Activated T-cell treated with anti-CD3 and anti-CD28 coated beads, Interleukin-2, amount 50 U/mL, for 4 hours (primary cell): ENCODE data around the gene SRD5A3. TPM values are rescaled to one million over a fixed set of nuclear protein-coding genes. Genes with fewer than 3 reads are reported as not detected.
"Not testable (repeated sequence)": the region's sequence is repeated elsewhere in the genome, so short reads cannot be mapped to it uniquely, and the experiment has no call there.

Source experiments
- ATAC-seq, 2 donors: fragments of 200-7000 bp; cut with Tn5 transposase; one replicate each; pipeline ENCODE4 v1.10.0; 2021
- DNase-seq: peaks from one replicate; pipeline ENCODE4 v3.0.0-alpha.2; 2020
- H3K27me3 Mint-ChIP-seq: one replicate; pipeline ENCODE4 v1.8.0; 2021; ENCODE audit warnings: low read depth, mixed read lengths
- H3K36me3 Mint-ChIP-seq: one replicate; pipeline ENCODE4 v1.8.0; 2022; ENCODE audit warnings: mixed read lengths; ENCODE audit not compliant: insufficient read depth
- H3K4me1 Mint-ChIP-seq: one replicate; pipeline ENCODE4 v1.8.0; 2021; ENCODE audit warnings: low read depth, mixed read lengths
- H3K4me3 Mint-ChIP-seq: one replicate; pipeline ENCODE4 v1.8.0; 2021; ENCODE audit warnings: mild to moderate bottlenecking, moderate library complexity, mixed read lengths
- H3K9me3 Mint-ChIP-seq: one replicate; pipeline ENCODE4 v1.8.0; 2021; ENCODE audit warnings: mixed read lengths
- total RNA-seq, 3 donors: library from RNA; stranded (reverse); gene quantifications; one replicate each; pipeline ENCODE4 v1.2.1, GENCODE V29; 2021

The SRD5A3 gene
- total RNA-seq, 3 donors from 2014 or later = 9.4 to 21.0 (median 12.7) TPM

- Mint-ChIP-seq H3K4me1 (no peaks in the 10 kb centered on the region), H3K27me3 (peaks cover 6% of the 10 kb centered on the region), H3K4me3 (no peak overlapping the region), H3K9me3 (peaks cover 10% of the 10 kb centered on the region), H3K36me3 (no peaks in the 10 kb centered on the region)
- no peak for ATAC-seq
- no peak for DNase-seq
Measured at GRCh38 chr4:55330241-55330640, 15.8 kb upstream of the SRD5A3 start.

GRCh38 chr4:55336138-55337034 is 9.7 kb upstream of the SRD5A3 start:
- ATAC-seq = no peak
- no peak overlapping the region for H3K4me3 Mint-ChIP-seq
- peak; percentile 8 for DNase-seq

DNA sequence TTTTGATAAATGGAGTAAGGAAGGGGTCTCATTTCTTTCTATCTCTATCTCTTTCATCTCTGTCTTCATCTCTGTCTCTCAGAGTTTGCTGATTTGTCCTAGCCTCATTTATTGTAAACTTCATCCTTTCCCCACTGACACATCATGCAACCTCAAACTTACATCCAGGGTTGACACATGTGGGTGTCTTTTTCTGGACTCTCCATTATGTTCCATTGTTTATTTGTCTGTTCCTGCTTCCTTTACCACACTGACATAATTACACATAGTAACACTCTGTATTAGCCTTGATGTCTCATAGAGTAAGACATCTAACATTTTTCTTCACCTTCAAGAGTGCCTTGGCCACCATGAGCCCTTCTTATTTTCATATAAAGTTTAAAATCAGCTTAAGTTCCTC is 8.1 kb upstream of the SRD5A3 start:
- Mint-ChIP-seq H3K9me3 (no peaks in the 10 kb centered on the region), H3K36me3 (no peaks in the 10 kb centered on the region), H3K4me3 (no peak overlapping the region), H3K4me1 (peaks cover 11% of the 10 kb centered on the region), H3K27me3 (peaks cover 6% of the 10 kb centered on the region)
- DNase-seq (no peak), ATAC-seq (no peak)

More at GRCh38 chr4:55336138-55337034, 9.7 kb upstream of the SRD5A3 start:
- Mint-ChIP-seq H3K4me1 (peaks cover 11% of the 10 kb centered on the region), H3K27me3 (peaks cover 6% of the 10 kb centered on the region), H3K36me3 (no peaks in the 10 kb centered on the region), H3K9me3 (no peaks in the 10 kb centered on the region)

DNA sequence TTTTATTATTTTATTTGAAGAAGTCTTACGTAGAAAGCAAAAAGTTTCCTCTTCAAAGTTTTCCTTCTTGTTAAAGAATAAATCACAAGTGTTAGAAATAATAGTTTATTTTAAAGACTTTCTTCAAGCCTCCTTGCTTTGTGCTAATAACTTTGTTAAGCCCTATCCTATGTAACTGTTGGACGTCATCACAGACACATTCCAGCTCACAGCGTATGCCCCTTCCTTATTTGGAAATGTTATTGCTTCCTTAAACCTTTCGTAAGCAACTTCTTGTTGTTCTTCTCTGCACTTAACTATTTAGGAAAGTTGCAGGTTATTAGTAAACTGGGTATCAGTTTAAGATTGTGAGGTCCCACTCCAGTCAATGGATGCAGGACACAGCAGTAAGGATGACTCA is 7.6 kb upstream of the SRD5A3 start:
- no peaks in the 10 kb centered on the region for H3K9me3 Mint-ChIP-seq
- H3K27me3 Mint-ChIP-seq = peaks cover 6% of the 10 kb centered on the region
- no peaks in the 10 kb centered on the region for H3K36me3 Mint-ChIP-seq
- H3K4me1 Mint-ChIP-seq = peaks cover 11% of the 10 kb centered on the region
- DNase-seq (no peak), ATAC-seq (no peak)
- H3K4me3 Mint-ChIP-seq = no peak overlapping the region

DNA sequence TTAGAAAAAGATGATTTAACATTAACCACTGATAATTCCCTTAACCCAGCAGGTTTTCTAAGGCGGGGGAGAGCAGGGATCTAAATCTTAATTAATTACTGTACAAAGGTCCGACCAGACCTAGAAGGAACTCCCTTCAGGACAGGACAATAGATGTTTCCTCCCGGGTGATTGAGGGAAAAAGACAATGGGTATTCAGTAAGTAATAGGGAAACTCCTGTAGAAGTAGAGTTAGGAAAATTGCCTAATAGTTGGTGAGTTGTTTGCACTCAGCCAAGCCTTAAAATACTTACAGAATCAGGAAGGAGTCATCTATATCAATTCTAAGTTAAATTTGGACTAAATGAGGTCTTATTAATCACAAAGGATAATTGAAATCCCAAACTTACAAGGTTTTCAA is 5.8 kb upstream of the SRD5A3 start:
- Mint-ChIP-seq H3K4me3 (no peak overlapping the region), H3K4me1 (peaks cover 11% of the 10 kb centered on the region), H3K27me3 (peaks cover 6% of the 10 kb centered on the region), H3K36me3 (no peaks in the 10 kb centered on the region), H3K9me3 (no peaks in the 10 kb centered on the region)
- DNase-seq (no peak), ATAC-seq (no peak)

- no peaks in the 10 kb centered on the region for H3K36me3 Mint-ChIP-seq
- no peak for DNase-seq
- H3K4me3 Mint-ChIP-seq = no peak overlapping the region
- no peaks in the 10 kb centered on the region for H3K9me3 Mint-ChIP-seq
- H3K27me3 Mint-ChIP-seq = peaks cover 1% of the 10 kb centered on the region
- no peak for ATAC-seq
- H3K4me1 Mint-ChIP-seq = peaks cover 11% of the 10 kb centered on the region
Measured at GRCh38 chr4:55343887-55344286, 2.2 kb upstream of the SRD5A3 start.

DNA sequence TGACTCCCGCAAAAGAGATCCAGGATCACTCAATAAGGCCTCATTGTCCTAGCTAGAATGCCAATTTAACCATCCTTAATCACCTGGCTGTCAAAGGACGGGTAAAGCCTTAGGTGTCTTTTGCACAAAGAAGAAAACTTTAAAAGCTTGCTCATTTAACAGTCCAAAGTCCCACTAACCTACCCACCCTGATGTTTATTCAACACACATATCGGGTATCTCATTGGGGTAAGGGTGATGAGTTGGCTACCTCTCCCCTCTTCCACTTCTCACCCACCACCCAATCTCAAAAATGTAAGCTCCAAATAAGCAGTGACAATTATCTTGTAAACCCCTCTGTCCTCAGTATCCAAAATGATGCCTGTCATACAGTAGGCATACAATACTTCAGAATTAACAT is 988 bp upstream of the SRD5A3 start:
- Mint-ChIP-seq H3K4me1 (peaks cover 11% of the 10 kb centered on the region), H3K27me3 (no peaks in the 10 kb centered on the region), H3K4me3 (no peak overlapping the region), H3K36me3 (no peaks in the 10 kb centered on the region), H3K9me3 (no peaks in the 10 kb centered on the region)
- ATAC-seq (no peak), DNase-seq (no peak)

GRCh38 chr4:55346851-55347255 is 811 bp downstream of the SRD5A3 start:
- no peak for ATAC-seq
- Mint-ChIP-seq H3K4me1 (peaks cover 11% of the 10 kb centered on the region), H3K27me3 (no peaks in the 10 kb centered on the region), H3K36me3 (no peaks in the 10 kb centered on the region), H3K4me3 (peak overlapping the region; percentile 84), H3K9me3 (no peaks in the 10 kb centered on the region)
- no peak for DNase-seq

DNA sequence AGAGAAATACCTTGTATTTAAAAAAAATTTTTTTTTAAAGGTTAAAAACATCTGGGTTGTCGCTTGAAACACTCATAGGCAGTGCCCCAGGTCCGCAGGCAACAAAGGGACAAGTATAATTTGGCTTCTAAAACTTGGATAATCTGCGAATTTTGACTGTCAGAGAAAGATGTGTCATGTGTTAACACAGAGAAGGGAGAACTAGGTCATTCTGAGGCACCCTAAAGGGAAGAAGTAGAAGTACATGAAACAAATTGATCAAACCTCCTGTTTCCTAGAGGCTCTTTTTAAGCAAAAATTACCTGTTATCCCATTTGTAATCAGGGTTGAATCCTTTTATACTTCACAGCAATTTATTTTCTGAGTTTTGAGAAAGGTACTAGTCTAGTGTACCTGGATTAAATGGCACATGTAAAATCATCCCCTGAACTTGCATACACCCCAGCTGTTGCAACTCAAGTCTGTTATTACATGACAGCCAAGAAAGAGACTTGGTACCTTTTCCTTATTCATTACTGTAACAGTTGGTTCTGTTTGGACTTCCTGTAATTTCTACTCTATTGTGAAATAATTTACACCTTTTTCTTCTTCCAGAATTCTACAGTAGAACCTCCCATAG is 1.7 kb downstream of the SRD5A3 start:
- peaks cover 12% of the 10 kb centered on the region for H3K4me1 Mint-ChIP-seq
- ATAC-seq = no peak
- H3K9me3 Mint-ChIP-seq = no peaks in the 10 kb centered on the region
- peak overlapping the region; percentile 84 for H3K4me3 Mint-ChIP-seq
- H3K36me3 Mint-ChIP-seq = peaks cover 4% of the 10 kb centered on the region
- no peak for DNase-seq
- no peaks in the 10 kb centered on the region for H3K27me3 Mint-ChIP-seq

DNA sequence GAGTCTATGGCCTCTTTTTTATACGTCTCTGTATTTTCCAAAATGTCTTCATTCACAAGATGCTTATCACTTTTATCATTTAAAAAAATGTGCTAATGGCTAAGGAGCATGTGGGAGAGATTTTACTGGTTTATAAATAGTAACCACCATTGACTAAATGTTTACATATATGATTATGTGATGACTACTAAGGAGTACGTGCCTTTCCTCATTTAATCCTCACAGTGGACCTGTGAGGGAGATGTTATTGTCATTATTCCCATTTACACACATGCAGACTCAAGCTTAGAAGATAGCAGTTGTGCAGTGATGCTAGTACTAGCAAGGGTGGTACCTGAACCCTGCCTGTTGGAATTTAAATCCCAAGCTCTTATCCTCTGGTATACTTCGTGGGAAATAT is 2.4 kb downstream of the SRD5A3 start:
- no peak overlapping the region for H3K4me3 Mint-ChIP-seq
- no peak for DNase-seq
- H3K27me3 Mint-ChIP-seq = no peaks in the 10 kb centered on the region
- no peaks in the 10 kb centered on the region for H3K9me3 Mint-ChIP-seq
- no peak for ATAC-seq
- H3K36me3 Mint-ChIP-seq = peaks cover 6% of the 10 kb centered on the region
- H3K4me1 Mint-ChIP-seq = peaks cover 14% of the 10 kb centered on the region

DNA sequence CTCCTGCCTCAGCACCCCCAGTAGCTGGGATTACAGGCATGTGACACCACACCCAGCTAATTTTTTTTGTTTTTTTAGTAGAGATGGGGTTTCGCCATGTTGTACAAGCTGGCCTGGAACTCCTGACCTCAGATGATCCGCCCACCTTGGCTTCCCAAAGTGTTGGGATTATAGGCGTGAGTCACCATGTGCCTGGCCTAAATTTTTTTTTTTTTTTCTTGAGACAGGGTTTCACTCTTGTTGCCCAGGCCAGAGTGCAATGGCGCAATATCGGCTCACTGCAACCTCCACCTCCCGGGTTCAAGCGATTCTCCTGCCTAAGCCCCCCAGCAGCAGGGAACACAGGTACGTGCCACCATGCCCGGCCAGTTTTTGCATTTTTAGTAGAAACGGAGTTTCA is 4.8 kb downstream of the SRD5A3 start:
- DNase-seq, H3K27me3 Mint-ChIP-seq, ATAC-seq, H3K9me3 Mint-ChIP-seq, H3K4me3 Mint-ChIP-seq: not testable (repeated sequence)
- Mint-ChIP-seq H3K4me1 (peaks cover 11% of the 10 kb centered on the region), H3K36me3 (peaks cover 11% of the 10 kb centered on the region)

DNA sequence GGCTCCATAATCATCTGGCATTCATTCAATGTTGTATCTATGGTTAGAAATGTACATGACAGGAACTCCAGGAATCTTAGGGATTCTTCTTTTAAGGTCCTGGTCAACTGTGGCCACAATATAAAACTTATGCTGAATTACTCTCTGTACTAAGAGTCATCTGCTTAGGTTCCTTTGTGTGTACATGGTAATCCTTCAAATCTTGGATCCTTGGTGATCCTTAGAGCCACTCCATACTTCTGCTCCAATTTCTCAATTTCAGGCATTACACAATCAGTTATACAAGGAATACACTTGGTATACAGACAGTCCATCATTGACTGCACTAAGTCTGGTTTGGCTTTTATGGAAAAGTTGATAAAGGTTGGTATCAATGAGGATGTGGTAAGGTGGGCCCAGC is 5.8 kb downstream of the SRD5A3 start:
- Mint-ChIP-seq H3K9me3 (no peaks in the 10 kb centered on the region), H3K4me1 (peaks cover 11% of the 10 kb centered on the region), H3K36me3 (peaks cover 11% of the 10 kb centered on the region), H3K4me3 (no peak overlapping the region), H3K27me3 (no peaks in the 10 kb centered on the region)
- ATAC-seq = no peak
- no peak for DNase-seq

DNA sequence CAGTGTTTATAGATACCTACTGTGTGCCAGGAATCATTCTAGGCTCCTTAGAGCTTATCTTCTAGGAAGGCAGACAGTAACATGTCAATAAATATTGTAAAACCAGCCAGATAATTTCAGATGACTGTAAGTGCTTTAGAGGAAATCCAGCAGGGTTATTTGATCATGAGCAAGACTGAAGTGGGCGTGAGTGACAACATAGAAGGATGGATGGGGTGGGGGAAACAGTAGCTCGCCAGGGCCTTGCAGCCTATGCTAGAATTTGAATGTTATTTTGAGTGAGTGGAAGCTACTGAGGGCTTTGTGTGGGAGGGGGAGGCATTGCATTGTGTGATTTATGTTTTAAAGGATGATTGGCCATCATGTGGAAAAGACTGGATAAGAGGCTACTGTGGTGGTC is 6.7 kb downstream of the SRD5A3 start:
- no peaks in the 10 kb centered on the region for H3K9me3 Mint-ChIP-seq
- peaks cover 3% of the 10 kb centered on the region for H3K4me1 Mint-ChIP-seq
- no peak overlapping the region for H3K4me3 Mint-ChIP-seq
- H3K27me3 Mint-ChIP-seq = no peaks in the 10 kb centered on the region
- no peak for DNase-seq
- ATAC-seq = no peak
- H3K36me3 Mint-ChIP-seq = peaks cover 11% of the 10 kb centered on the region

- H3K4me3 Mint-ChIP-seq, DNase-seq, H3K9me3 Mint-ChIP-seq, ATAC-seq, H3K27me3 Mint-ChIP-seq, H3K4me1 Mint-ChIP-seq: not testable (repeated sequence)
- peaks cover 11% of the 10 kb centered on the region for H3K36me3 Mint-ChIP-seq
Measured at GRCh38 chr4:55353228-55353747, 7.2 kb downstream of the SRD5A3 start.

GRCh38 chr4:55354648-55355047 is 8.6 kb downstream of the SRD5A3 start:
- H3K4me3 Mint-ChIP-seq = no peak overlapping the region
- H3K9me3 Mint-ChIP-seq = no peaks in the 10 kb centered on the region
- peaks cover 15% of the 10 kb centered on the region for H3K4me1 Mint-ChIP-seq
- no peak for DNase-seq
- peaks cover 11% of the 10 kb centered on the region for H3K36me3 Mint-ChIP-seq
- H3K27me3 Mint-ChIP-seq = no peaks in the 10 kb centered on the region
- ATAC-seq = no peak
